Measurements from ENCODE around the gene HDAC11. TPM values are rescaled to one million over a fixed set of nuclear protein-coding genes. Genes with fewer than 3 reads are reported as not detected.

HDAC11 gene
- total and polyA plus RNA-seq, 2 of the 4 experiments (the other 2 are of a cell fraction): 9.1 to 11.4 TPM

DNA sequence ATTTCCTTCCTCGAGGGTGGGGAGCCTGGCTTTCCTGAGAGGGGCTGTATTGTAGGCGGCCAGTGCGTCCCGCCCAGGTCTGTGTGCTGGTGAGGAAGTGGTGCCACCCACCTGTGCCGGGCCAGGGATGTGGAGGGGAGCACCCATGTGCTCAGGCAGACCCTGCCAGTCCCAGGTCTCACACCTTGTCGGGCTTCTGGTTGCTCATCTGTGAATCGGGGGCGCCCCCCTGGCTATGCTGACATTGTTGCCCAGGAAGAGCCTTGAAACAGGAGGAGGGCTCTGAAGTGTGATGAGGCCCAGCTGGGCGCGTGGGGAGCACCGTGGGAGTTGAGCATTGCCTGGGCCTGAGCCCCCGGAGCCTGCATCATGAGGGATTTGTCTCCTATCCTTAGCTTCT lies 73.6 kb downstream of the HDAC11 start:
- Histone ChIP-seq H3K79me1 (ENCODE audit: low read depth in 1 of 2, low read length in 2 of 2) (no peaks in the 10 kb centered on the region), H2BK20ac (ENCODE audit: low read depth, low read length) (no peak overlapping the region), H3K36me3 (ENCODE audit: control insufficient read depth, insufficient read depth, low read length) (no peaks in the 10 kb centered on the region), H3K4me1 (ENCODE audit: control insufficient read depth, insufficient read depth, low read length) (peaks cover under 1% of the 10 kb centered on the region), H3K56ac (ENCODE audit: extremely low read depth, insufficient read depth, low read length) (no peak overlapping the region), H3K9me1 (ENCODE audit: insufficient read depth, low read length) (no peaks in the 10 kb centered on the region), H3K4me3 (ENCODE audit: insufficient read depth, low read depth, low read length) (no peak overlapping the region), H3K4me2 (ENCODE audit: low read depth, low read length) (no peak overlapping the region), H2BK15ac (ENCODE audit: low read depth, low read length) (no peak overlapping the region), H3K23ac (ENCODE audit: low read depth, low read length) (no peak overlapping the region), H3K9ac (ENCODE audit: low read depth, low read length) (no peak overlapping the region), H4K8ac (ENCODE audit: low read depth in 2 of 2, low read length in 2 of 2) (no peak overlapping the region), H3K9me3 (ENCODE audit: control insufficient read depth, insufficient read depth, low read length) (no peaks in the 10 kb centered on the region), H4K5ac (ENCODE audit: low read depth, low read length) (no peak overlapping the region), H2BK120ac (ENCODE audit: low read depth, low read length) (no peak overlapping the region), H2BK5ac (ENCODE audit: low read depth, low read length, poor library complexity, severe bottlenecking) (no peak overlapping the region), H3K14ac (replicated peaks; ENCODE audit: low read depth, low read length) (no peak overlapping the region), H4K91ac (ENCODE audit: insufficient read depth, low read depth, low read length) (no peak overlapping the region), H3K4ac (ENCODE audit: low read depth, low read length) (no peak overlapping the region), H2AK5ac (ENCODE audit: low read depth, low read length) (no peak overlapping the region), H2AFZ (replicated peaks; ENCODE audit: low read length, poor library complexity) (no peak overlapping the region), H3K27ac (ENCODE audit: insufficient read depth, low read length) (no peak overlapping the region), H2AK9ac (replicated peaks; ENCODE audit: low read depth, low read length, poor library complexity) (no peak overlapping the region), H4K20me1 (ENCODE audit: insufficient read depth, low read length) (no peaks in the 10 kb centered on the region), H3K18ac (ENCODE audit: low read depth, low read length) (no peak overlapping the region), H3K27me3 (ENCODE audit: control insufficient read depth, insufficient read depth, low read length) (peaks cover 3% of the 10 kb centered on the region; the same call in 1 of the 2 replicates)
- TF ChIP-seq MAZ (IDR thresholded peaks at IDR 0.05; ENCODE audit: borderline replicate concordance, low read depth, low read length) (no peak), POLR2A (IDR thresholded peaks at IDR 0.05; ENCODE audit: low read depth, low read length) (no peak), NFE2L2 (IDR thresholded peaks at IDR 0.05; ENCODE audit: low read depth, low read length) (no peak), RCOR1 (IDR thresholded peaks at IDR 0.05; ENCODE audit: insufficient replicate concordance, low read length) (no peak), FOS (IDR thresholded peaks at IDR 0.05; ENCODE audit: low read depth, low read length) (no peak), MXI1 (IDR thresholded peaks at IDR 0.05; ENCODE audit: borderline replicate concordance, low read depth, low read length) (no peak), MAFK (IDR thresholded peaks at IDR 0.05; ENCODE audit: low read depth, low read length) (no peak), RAD21 (IDR thresholded peaks at IDR 0.05; ENCODE audit: low read length) (no peak), BHLHE40 (IDR thresholded peaks at IDR 0.05; ENCODE audit: low read depth, low read length) (no peak), CEBPB (IDR thresholded peaks at IDR 0.05; ENCODE audit: low read depth, low read length) (no peak), RFX5 (IDR thresholded peaks at IDR 0.05; ENCODE audit: low read depth, low read length) (no peak), CHD1 (IDR thresholded peaks at IDR 0.05; ENCODE audit: low read depth, low read length) (no peak), SMC3 (IDR thresholded peaks at IDR 0.05; ENCODE audit: low read depth, low read length) (no peak)
- TF ChIP-seq, protein P1, sequence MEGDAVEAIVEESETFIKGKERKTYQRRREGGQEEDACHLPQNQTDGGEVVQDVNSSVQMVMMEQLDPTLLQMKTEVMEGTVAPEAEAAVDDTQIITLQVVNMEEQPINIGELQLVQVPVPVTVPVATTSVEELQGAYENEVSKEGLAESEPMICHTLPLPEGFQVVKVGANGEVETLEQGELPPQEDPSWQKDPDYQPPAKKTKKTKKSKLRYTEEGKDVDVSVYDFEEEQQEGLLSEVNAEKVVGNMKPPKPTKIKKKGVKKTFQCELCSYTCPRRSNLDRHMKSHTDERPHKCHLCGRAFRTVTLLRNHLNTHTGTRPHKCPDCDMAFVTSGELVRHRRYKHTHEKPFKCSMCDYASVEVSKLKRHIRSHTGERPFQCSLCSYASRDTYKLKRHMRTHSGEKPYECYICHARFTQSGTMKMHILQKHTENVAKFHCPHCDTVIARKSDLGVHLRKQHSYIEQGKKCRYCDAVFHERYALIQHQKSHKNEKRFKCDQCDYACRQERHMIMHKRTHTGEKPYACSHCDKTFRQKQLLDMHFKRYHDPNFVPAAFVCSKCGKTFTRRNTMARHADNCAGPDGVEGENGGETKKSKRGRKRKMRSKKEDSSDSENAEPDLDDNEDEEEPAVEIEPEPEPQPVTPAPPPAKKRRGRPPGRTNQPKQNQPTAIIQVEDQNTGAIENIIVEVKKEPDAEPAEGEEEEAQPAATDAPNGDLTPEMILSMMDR (conservative IDR thresholded peaks at IDR 0.05; ENCODE audit: low read depth, low read length): no peak
- TF ChIP-seq, protein P2, sequence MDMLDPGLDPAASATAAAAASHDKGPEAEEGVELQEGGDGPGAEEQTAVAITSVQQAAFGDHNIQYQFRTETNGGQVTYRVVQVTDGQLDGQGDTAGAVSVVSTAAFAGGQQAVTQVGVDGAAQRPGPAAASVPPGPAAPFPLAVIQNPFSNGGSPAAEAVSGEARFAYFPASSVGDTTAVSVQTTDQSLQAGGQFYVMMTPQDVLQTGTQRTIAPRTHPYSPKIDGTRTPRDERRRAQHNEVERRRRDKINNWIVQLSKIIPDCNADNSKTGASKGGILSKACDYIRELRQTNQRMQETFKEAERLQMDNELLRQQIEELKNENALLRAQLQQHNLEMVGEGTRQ (IDR thresholded peaks at IDR 0.05; ENCODE audit: low read depth, low read length): no peak
- TF ChIP-seq, protein P3, sequence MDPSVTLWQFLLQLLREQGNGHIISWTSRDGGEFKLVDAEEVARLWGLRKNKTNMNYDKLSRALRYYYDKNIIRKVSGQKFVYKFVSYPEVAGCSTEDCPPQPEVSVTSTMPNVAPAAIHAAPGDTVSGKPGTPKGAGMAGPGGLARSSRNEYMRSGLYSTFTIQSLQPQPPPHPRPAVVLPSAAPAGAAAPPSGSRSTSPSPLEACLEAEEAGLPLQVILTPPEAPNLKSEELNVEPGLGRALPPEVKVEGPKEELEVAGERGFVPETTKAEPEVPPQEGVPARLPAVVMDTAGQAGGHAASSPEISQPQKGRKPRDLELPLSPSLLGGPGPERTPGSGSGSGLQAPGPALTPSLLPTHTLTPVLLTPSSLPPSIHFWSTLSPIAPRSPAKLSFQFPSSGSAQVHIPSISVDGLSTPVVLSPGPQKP (IDR thresholded peaks at IDR 0.05; ENCODE audit: borderline replicate concordance, low read depth, low read length): no peak
- ATAC-seq (ENCODE audit: low read depth) (no peak), DNase-seq (no peak)
- BruUV-seq (replicated peaks): no TSS peak
- ChIA-PET POLR2A (ENCODE audit: unreplicated experiment) (no interaction called here), CTCF (no interaction called here)
- WGBS, 2 experiments (ENCODE audit: extremely low coverage in 2 of 2, insufficient read length in 1 of 2): no CpG with 5 or more reads among the region's 12 CpGs
- in situ Hi-C loops (cut with MboI; ENCODE audit: low sequenced_read_pairs) (no loop called here), dilution Hi-C loops (cut with HindIII; ENCODE audit: low sequenced_read_pairs, unreplicated experiment) (no loop called here), intact Hi-C loops (cut with micrococcal nuclease) (no loop called here)

Measured in IMR-90 (cell line).